SW 1271 (cell line): Measurements from ENCODE around the gene EPDR1.

Source experiments
- DNase-seq, 2 experiments: peaks; one replicate each; lab custom pipeline; 2025; lab: John Stamatoyannopoulos, UW

EPDR1 gene

DNA sequence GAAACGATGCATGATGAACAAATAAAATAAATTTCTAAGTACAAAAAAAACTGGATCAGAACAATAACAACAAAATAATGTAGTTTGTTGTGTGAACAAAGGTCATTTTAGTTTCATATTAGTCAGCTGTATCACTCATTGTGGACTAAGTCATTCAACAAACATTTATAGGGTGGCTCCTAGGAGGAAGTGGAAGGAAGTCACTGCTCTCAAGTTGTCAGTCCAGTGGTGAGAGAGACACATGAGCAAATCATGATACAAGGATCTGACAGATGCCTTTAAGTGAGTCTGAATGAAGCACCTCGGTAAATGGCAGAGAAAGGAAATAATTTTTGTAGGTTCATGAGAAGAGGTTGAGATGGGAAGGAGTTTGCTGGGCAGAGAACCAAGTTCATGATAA lies 56.8 kb downstream of the EPDR1 start:
- DNase-seq: peak in 1 of 2 experiments; percentile 19

DNA sequence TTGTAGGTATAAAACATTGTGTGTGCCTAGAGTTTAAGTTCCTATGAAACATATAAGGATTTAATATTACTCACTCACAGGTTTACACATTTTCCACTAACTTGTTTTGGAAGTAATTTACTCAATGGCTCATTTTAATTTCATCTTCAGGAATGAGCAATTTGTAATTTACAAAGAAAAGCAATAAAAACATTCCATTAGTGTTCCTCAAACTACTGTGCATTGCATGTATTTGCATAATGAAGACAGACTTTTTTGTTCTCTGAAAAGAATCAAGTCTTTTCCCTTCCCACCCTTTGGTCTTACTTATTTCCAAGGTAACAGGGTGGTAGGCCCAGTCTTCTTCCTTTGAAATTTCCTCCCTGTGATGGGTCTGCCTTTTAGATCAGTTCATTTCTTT lies 61.2 kb downstream of the EPDR1 start:
- no peak for DNase-seq

DNA sequence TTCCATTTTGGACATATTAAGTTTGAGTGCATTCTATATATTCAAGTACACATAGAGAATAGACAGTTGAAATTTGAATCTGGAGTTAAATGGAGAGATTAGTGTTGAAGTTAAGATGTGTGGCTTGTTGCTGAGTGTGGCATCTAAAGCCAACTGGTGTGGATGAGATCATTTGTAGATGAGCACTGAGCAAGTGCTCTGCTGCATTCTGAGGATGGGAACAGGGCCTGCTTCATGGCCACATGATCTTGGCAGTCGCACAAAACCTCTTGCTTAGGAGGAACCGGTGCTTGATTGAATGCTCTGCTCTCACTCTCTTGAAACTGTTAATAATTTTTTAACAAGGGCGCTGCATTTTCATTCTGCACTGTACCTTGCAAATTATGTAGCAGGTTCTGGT lies 62.0 kb downstream of the EPDR1 start:
- no peak for DNase-seq

GRCh38 chr7:37984750-37985390 lies 64.4 kb downstream of the EPDR1 start:
- no peak for DNase-seq

GRCh38 chr7:37986908-37987330 lies 66.5 kb downstream of the EPDR1 start:
- DNase-seq: no peak

GRCh38 chr7:37987732-37988131 lies 67.3 kb downstream of the EPDR1 start:
- DNase-seq: no peak

GRCh38 chr7:37988721-37989650 lies 68.5 kb downstream of the EPDR1 start:
- no peak for DNase-seq

- no peak for DNase-seq
Measured at GRCh38 chr7:37990337-37990736, 69.9 kb downstream of the EPDR1 start.

- no peak for DNase-seq
Measured at GRCh38 chr7:37993060-37993501, 72.6 kb downstream of the EPDR1 start.

DNA sequence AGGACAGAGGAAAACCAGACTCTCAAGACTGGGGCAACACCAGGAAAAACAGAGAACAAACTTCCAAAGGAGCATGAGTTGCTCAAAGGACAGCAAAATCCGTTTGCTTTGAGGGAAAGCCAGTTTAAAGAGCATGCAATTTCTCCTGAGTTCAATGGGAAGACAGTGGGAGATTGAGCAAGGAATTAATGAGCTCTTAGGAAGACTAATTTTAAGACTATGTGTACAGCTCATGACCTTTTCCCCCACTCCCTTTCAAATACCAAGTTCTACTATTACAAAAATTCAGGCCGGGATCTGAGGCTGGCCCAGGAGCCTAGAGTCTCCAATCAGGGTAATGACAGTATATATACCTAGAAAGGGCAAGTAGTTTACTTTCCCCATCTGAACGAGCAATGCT lies 79.2 kb downstream of the EPDR1 start:
- DNase-seq: no peak

DNA sequence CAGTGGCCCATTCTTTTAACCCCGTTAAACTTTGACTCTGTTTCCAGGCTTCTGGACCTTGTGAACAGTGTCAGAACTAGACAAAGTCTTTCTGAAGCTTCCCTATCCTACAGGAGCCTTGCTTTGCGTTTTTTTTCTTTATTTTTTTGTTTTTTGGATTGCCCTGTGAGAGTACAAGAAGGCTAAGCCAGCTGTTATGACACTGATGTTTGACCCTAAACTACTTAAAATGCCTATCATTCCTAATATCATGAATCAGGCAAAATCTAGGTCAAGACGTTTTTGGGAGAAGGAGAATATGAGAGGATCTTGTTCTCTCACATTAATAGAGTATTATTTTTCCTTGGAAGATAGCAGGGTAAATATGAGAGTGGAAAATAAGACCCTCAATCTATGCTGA lies 79.8 kb downstream of the EPDR1 start:
- no peak for DNase-seq
